Renal cortex interstitium (tissue), 11 donors: ENCODE data around the gene OXSR1. TPM values are rescaled to one million over a fixed set of nuclear protein-coding genes. Genes with fewer than 3 reads are reported as not detected.

Experiments used
- DNase-seq, 11 donors: peaks; one replicate each; pipeline ENCODE4 v3.0.0-alpha.2; 2013; ENCODE audit warnings: low read depth in 9 of 11, low spot score in 4 of 11; ENCODE audit errors: extremely low read depth in 1 of 11
- polyA plus RNA-seq, 3 donors: library from polyadenylated mRNA; unstranded; fragments of 120-200 nt; gene quantifications; one replicate each; pipeline ENCODE4 v1.2.1, GENCODE V29; 2013; ENCODE audit not compliant: insufficient read length in 3 of 3

OXSR1 gene
- polyA plus RNA-seq, 3 donors, result 46.8 to 55.6 (median 50.2) TPM

DNA sequence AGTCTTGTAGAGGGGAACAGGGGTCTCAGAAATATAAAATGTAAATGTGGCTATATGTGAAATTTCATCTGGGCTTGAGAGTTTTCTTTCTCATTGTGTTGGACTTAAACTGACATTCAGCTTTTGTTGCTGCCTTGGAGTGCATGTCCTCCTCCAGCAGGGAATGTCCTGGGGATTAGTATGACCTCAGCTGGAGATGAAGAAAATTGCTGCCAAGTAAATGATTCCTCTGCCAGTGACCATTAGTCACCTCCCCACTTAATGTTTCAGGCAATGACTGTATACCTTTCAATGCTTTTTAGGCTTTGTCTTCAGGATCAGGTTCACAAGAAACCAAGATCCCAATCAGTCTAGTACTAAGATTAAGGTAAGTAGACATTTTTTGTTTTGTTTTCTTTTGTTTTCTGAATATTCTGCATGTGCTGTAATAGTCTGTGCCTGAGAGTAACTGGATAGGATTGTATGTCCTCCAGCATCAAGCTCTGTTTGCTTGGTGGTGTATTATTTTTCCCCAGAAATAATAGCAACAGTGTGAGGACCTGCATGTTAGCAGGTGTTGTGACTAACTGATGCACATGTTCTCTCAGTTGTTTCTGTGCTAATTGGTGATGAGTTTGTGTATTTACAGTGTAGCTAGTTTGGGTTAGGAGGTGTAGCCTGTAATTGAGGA, 82.2 kb downstream of the OXSR1 start:
- DNase-seq, result no peak

- no peak for DNase-seq
These were observed 84.9 kb downstream of the OXSR1 start for GRCh38 chr3:38250198-38250597.

GRCh38 chr3:38251197-38251596, 85.9 kb downstream of the OXSR1 start:
- DNase-seq, result no peak

- DNase-seq, result no peak
These were observed 88.4 kb downstream of the OXSR1 start for GRCh38 chr3:38253704-38254103.

DNA sequence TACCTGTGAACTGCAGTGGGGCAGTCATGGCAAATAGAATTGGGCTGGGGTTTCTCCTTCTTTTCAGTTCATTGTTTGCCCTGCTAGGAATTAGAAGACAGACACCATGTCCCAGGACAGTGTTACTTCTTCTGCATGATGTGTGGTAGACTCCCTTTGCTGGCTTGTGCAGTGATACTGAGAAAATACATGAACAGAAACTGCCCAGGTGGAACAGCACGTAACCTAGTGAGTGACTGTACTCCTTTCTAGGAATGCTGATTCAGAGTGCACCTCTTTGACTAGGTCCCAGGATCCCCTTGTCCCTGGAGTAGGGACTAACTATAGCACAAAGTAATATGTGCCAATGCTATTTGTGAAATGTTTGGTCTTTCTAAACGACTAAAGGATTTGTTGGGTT, 89.5 kb downstream of the OXSR1 start:
- DNase-seq, result no peak

DNA sequence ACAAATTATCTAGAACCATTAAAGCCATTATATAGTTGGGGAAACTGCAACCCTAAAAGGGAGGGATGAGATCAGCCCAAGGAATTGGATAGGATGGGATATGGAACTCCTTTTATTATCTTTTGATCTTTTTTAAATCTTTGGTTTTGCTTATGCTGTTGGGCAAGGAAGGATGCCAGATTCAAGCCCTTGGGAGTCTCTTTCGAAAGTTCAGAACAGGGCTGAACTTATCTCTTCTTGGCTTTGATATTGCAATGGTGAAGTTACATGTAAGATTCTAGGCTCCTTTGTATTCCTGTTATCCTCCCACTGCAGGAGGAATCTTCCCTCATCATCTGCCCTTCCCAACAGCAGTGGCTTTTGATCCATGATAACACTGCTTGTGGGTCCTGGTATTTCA, 90.3 kb downstream of the OXSR1 start:
- no peak for DNase-seq

- DNase-seq, result no peak
These were observed 92.2 kb downstream of the OXSR1 start for GRCh38 chr3:38257583-38257982.

- no peak for DNase-seq
These were observed 95.1 kb downstream of the OXSR1 start for GRCh38 chr3:38260474-38260873.

- DNase-seq, result peak in 2 of 11 donors; percentile 7 to 8
These were observed 99.0 kb downstream of the OXSR1 start for GRCh38 chr3:38264353-38264771.

DNA sequence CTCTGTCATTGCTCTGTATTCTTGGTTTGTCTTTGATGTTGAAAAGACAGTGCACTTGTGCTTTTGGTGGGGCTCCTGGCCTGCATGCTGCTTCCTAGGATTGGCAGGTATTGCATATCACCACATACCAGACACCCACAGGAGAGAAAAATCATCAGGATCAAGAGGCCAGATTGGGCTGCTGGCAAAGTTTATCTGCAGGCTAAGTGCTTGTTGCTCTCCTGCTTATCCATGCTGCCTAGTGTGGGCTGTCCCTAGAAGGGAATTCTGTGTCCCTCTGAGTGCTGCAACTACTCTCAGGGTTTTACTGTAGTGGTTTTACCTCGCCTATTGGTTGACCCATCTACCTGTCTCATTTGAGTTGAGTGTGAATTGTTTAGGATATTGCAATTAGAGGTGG, 99.4 kb downstream of the OXSR1 start:
- no peak for DNase-seq

GRCh38 chr3:38265604-38266307, 100.4 kb downstream of the OXSR1 start, which contains the start of gene SLC22A13:
Gene SLC22A13, plus strand, starts transcription at chr3:38265812. Its CDS starts 49 bp downstream, at chr3:38265861.
- DNase-seq, result no peak

DNA sequence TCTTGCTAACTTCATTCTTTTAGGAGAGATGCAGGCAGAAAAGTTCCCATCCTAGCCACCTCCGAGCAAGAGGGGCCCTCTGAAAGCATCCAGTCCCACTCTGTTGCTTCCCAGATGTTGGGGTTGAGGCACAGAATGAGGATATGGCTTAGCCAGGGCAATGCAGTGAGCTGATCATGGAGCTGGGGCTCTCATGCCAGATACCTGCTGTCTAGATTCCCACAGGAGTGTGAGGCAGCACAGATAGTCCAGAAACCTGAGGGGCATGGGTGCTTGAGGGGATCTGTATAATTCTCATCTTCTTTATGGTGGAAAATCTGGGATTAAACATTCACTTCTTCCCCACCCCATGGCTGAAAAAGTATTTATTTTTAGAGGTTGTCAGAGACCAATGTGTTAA, 101.5 kb downstream of the OXSR1 start:
- no peak for DNase-seq

- DNase-seq, result no peak
These were observed 102.3 kb downstream of the OXSR1 start for GRCh38 chr3:38267662-38268061.

- DNase-seq, result no peak
These were observed 102.8 kb downstream of the OXSR1 start for GRCh38 chr3:38268087-38268486.

DNA sequence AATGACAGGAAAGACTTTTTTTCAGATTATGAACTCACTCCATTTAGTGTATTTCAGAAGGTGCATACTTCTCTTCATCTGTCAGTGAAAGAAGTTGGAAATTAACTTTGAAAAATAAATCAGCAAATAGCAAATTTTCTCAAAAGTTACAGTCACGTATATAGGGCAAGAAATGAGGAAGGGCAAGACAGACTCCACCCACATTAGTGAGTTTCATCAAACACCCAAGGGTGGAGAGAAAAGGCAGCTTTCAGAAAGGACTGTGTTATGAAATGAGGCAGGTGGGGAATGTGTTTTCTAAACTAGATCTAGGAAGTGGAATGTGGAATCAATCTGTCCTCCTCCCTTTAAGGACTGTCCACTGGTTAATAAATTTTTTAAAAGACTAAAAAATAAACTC, 103.2 kb downstream of the OXSR1 start:
- DNase-seq, result no peak

- DNase-seq, result no peak
These were observed 105.3 kb downstream of the OXSR1 start for GRCh38 chr3:38270606-38271005.

GRCh38 chr3:38271553-38271952, 106.2 kb downstream of the OXSR1 start:
- peak in 1 of 11 donors; percentile 7 for DNase-seq

DNA sequence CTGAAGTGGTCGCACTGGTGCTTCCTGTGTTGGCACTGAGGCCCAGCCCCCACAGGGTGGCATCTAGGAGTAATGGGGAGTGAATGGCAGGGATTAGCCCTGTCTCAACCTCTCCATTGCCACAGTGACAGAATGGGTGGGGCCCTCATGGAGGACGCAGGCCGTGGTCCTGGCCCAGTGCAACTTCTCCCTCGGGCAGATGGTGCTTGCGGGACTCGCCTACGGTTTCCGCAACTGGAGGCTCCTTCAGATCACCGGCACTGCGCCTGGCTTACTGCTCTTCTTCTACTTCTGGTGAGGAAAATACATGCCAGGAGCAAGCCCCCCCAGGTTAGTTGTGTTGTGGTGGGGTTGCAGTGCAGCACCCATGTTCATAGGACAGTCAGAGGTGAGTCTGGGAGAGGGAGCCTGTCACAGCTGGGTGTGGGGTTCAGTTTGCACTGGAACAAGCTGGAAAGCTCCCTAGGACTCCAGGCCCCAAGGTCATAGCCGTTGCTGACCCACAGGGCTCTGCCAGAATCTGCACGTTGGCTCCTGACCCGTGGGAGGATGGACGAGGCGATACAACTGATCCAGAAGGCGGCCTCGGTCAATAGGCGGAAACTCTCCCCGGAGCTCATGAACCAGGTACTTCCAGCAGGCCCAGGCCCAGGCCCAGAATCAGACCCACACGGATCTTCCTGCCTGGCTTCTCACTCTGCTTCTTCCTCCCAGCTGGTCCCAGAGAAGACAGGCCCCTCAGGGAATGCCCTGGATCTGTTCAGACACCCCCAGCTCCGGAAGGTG, 109.7 kb downstream of the OXSR1 start:
- no peak for DNase-seq

DNA sequence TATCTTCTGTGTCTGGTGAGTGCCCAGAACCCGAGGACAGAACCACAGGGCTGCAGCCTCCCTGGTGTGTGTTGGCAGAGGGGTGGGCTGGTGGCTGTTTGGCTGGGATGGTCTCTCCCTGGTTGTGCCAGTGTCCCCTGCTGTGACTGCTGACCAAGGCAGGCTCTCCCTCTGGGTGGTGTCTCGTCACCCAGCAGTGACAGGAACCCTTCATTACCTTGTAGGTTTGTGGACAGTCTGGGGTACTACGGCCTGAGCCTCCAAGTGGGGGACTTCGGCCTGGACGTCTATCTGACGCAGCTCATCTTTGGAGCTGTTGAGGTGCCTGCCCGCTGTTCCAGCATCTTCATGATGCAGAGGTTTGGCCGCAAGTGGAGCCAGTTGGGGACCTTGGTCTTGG, 110.3 kb downstream of the OXSR1 start:
- DNase-seq, result no peak
